ENCODE measurements around the gene PIK3AP1. TPM values are rescaled to one million over a fixed set of nuclear protein-coding genes. Genes with fewer than 3 reads are reported as not detected.
A peak's percentile ranks its signal among the peaks of the same experiment; 100 is the strongest.

Gene PIK3AP1
- polyA plus RNA-seq, 2 of the 4 experiments (the other 2 are of a cell fraction) = 1.6 to 3.2 TPM

DNA sequence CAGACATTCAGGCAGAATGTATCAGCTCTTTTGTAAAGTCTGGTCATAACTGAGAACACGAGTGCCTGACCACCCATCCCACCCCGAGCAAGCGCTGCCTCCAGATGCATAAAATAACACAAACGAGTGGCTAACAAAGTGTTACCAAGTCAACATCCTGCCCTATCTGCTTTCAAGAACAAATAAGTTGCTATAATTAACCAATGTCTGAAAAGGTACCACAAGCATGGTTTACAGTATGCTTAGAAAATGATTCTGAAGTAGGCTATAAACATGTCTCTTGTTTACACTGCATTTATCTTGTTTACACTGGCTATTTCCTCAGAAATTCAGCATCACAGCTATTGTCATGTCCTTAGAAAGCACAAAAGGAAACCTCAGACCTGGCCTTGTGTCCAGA lies 49.5 kb downstream of the PIK3AP1 start:
- Histone ChIP-seq H3K4me3 (no peak overlapping the region), H3K27ac (peak overlapping the region in 1 of 2 experiments; percentile 24; a peak in 2 of 6 replicates), H3K4me2 (peak overlapping the region; percentile 55), H3K9me3 (no peaks in the 10 kb centered on the region), H3K4me1 (peaks cover 30% of the 10 kb centered on the region)
- ATAC-seq = peak; percentile 62 to 79; a peak in 4 of 6 replicates
- 14% methylated on average over 4 of the region's 4 CpGs for WGBS (ENCODE audit: missing lambda C conversion rate)
- POLR2A ChIA-PET = no interaction called here
- DNase-seq (ENCODE audit: low read depth in 1 of 2, low spot score in 1 of 2) = peak in 1 of 2 experiments; percentile 39
- CTCF ChIA-PET = interaction anchor here (1.1 to 1.4 kb wide), 2 partner anchors 68 to 276 kb away, joined by 3 read pairs; no protein-coding TSS in a partner anchor
- TF ChIP-seq ZFP36 (IDR thresholded peaks at IDR 0.05; ENCODE audit: borderline replicate concordance, partially characterized antibody) = peak; percentile 56
- TF ChIP-seq MAZ (IDR thresholded peaks at IDR 0.05; ENCODE audit: borderline replicate concordance, low read depth, low read length) = no peak
- no peak for TF ChIP-seq JUNB (IDR thresholded peaks at IDR 0.05)
- no peak for TF ChIP-seq SREBF2 (IDR thresholded peaks at IDR 0.05)
- no peak for TF ChIP-seq EP300 (IDR thresholded peaks at IDR 0.05)
- TF ChIP-seq BCL3 (IDR thresholded peaks at IDR 0.05) = no peak
- TF ChIP-seq, protein P1, sequence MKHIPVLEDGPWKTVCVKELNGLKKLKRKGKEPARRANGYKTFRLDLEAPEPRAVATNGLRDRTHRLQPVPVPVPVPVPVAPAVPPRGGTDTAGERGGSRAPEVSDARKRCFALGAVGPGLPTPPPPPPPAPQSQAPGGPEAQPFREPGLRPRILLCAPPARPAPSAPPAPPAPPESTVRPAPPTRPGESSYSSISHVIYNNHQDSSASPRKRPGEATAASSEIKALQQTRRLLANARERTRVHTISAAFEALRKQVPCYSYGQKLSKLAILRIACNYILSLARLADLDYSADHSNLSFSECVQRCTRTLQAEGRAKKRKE (CRISPR knock-in tag; IDR thresholded peaks at IDR 0.05; ENCODE audit: low read depth) = no peak
- no peak for TF ChIP-seq ESRRA (IDR thresholded peaks at IDR 0.05; ENCODE audit: borderline replicate concordance, low read length)
- TF ChIP-seq BHLHE40 (IDR thresholded peaks at IDR 0.05; ENCODE audit: low read depth, low read length) = no peak
- TF ChIP-seq, protein P2, sequence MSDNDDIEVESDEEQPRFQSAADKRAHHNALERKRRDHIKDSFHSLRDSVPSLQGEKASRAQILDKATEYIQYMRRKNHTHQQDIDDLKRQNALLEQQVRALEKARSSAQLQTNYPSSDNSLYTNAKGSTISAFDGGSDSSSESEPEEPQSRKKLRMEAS (IDR thresholded peaks at IDR 0.05) = 0 out of 2 replicates have a peak, but pooled peaks have one; percentile 25
- TF ChIP-seq ZC3H11A (IDR thresholded peaks at IDR 0.05) = no peak
- TF ChIP-seq FOSL2 (IDR thresholded peaks at IDR 0.05) = no peak
- 0 out of 2 replicates have a peak, but pooled peaks have one; percentile 13 for TF ChIP-seq FOSL2 (CRISPR knock-in tag; IDR thresholded peaks at IDR 0.05)
- TF ChIP-seq GATA3 (IDR thresholded peaks at IDR 0.05; ENCODE audit: borderline replicate concordance) = peak; percentile 79
- TF ChIP-seq MYC (IDR thresholded peaks at IDR 0.05; ENCODE audit: borderline replicate concordance, low read length) = no peak
- TF ChIP-seq ZNF302 (CRISPR knock-in tag; IDR thresholded peaks at IDR 0.05) = no peak
- no peak for FAIRE-seq

GRCh38 chr10:96667401-96667800 lies 52.9 kb downstream of the PIK3AP1 start:
- ChIA-PET CTCF (no interaction called here), POLR2A (no interaction called here)
- no peak overlapping the region for H3K4me2 ChIP-seq
- H3K4me1 ChIP-seq = peaks cover 40% of the 10 kb centered on the region
- TF ChIP-seq EHF (CRISPR knock-in tag; IDR thresholded peaks at IDR 0.05) (no peak), PHF8 (IDR thresholded peaks at IDR 0.05; ENCODE audit: borderline replicate concordance, low read depth) (no peak), KDM1A (IDR thresholded peaks at IDR 0.05; ENCODE audit: low read depth) (no peak), PBX3 (IDR thresholded peaks at IDR 0.05) (no peak)
- H3K27ac ChIP-seq = no peak overlapping the region
- DNase-seq (ENCODE audit: low read depth in 1 of 2, low spot score in 1 of 2) (no peak), ATAC-seq (no peak), FAIRE-seq (no peak)
- H3K4me3 ChIP-seq = no peak overlapping the region
- WGBS (ENCODE audit: missing lambda C conversion rate) = 89% methylated on average over 3 of the region's 3 CpGs
- no peaks in the 10 kb centered on the region for H3K9me3 ChIP-seq

DNA sequence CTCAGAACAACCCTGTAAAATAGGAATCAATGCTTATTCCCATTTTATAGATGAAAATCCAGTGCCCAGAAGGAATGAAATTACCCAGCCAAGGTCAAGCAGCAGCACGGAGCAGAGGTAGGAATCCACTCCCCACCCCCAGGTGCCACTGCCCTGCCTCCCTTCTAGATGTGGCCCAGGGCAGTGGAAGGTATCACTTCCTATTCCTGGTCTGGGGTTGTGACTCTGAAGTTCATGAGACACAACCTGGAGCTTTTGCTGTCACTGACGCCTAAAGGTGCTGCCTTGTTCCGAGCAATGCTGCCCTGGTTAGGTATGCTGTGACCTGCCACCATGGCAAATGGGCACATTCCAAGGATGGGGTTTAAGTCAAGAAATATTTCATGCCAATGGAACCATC lies 53.6 kb downstream of the PIK3AP1 start:
- WGBS (ENCODE audit: missing lambda C conversion rate) = 88% methylated on average over 3 of the region's 3 CpGs

More for the DNA sequence above, 53.6 kb downstream of the PIK3AP1 start:
- no peak for DNase-seq (ENCODE audit: low read depth in 1 of 2, low spot score in 1 of 2)
- no peak for ATAC-seq
- FAIRE-seq = no peak
- Histone ChIP-seq H3K9me3 (no peaks in the 10 kb centered on the region), H3K4me3 (no peak overlapping the region), H3K4me1 (peaks cover 40% of the 10 kb centered on the region), H3K4me2 (no peak overlapping the region), H3K27ac (no peak overlapping the region)
- ChIA-PET CTCF (no interaction called here), POLR2A (no interaction called here)
- TF ChIP-seq, protein P2 (IDR thresholded peaks at IDR 0.05) = no peak
- no peak for TF ChIP-seq CBX8 (IDR thresholded peaks at IDR 0.05)
